DMS53 (cell line): ENCODE data around the gene APBB2.
"Not testable (repeated sequence)": the region's sequence is repeated elsewhere in the genome, so short reads cannot be mapped to it uniquely, and the experiment has no call there.

ENCODE experiments used
- DNase-seq: peaks from one replicate; lab custom pipeline; 2025; lab: John Stamatoyannopoulos, UW

APBB2 gene

DNA sequence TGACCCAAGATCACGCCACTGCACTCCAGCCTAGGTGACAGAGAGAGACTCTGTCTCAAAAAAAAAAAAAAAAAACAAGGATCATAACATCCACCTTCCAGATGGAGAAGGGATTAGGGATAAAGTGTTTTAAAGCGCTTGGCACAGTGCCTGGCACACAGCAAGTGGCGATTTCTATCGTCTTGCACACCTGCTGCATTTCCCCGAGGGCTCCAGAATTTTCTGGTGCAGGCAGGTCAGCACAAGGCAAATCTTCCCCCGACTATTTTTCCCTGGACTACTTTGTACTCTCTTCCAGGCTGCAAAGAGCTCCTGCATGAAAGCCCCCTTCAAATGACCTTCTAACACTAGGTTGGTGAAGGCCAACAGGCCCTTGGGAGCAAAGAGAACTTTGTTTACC is 57.3 kb downstream of the APBB2 start:
- no peak for DNase-seq

DNA sequence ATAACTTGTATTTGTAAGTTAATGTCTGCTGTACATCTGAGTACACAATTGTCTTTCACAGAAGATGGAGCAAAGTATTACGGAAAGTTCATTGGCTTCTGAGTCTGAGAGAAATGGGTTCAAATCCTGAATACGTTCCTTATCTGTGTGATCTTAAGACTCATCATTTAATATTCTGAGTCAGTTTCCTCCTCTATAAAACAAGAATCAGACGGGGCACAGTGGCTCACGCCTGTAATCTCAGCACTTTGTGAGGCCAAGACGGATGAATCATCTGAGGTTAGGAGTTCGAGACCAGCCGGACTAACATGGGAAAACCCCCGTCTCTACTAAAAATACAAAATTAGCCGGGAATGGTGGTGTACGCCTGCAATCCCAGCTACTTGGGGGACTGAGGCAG is 57.8 kb downstream of the APBB2 start:
- no peak for DNase-seq

DNA sequence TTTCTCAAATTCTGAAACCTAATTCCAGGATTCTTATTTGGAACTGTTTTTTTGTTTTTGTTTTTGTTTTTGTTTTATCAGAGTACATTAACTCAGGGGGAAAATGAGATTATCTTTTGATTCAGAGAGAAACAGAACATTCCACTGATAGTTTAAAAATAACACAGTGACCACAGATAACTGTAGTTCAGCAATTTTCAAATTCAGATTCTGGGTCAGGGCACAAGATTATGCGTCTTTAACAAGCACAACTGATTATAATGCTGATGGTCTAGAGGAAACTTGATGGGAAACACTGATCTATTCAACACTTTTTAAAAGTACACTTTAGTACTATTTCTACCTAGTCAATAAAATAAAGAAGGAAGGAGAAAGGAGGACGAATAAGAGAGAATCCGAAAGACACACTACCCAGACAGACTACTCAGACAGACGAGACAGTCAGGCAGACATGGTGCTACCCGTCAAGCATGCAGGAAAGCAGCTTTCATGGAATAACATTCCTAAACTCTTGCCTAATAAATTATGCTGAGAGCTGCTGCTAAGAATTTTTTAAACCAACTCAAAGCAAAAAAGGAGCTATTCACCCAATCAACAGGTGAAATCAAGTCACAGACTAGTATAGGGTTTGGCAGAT is 59.0 kb downstream of the APBB2 start:
- no peak for DNase-seq

DNA sequence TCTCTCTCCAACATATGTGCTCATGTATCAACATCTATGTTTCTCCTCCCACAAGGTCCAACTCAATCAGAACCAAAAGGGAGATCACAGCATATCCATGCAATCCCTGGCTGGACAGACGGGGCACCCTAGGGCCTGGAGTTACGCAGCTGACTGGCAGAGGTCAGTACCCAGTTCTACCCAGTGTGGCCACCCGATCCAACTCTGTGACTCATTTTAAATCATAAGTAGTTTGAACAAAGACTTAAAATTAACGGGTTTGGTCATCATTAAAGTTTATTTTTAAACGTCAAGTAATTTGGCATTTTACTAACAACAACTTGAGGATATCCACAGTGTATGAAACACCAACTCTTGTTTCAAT is 59.5 kb downstream of the APBB2 start:
- DNase-seq, result no peak

- no peak for DNase-seq
Measured at GRCh38 chr4:41154010-41154813, 60.1 kb downstream of the APBB2 start.

- no peak for DNase-seq
Measured at GRCh38 chr4:41150401-41150800, 63.9 kb downstream of the APBB2 start.

DNA sequence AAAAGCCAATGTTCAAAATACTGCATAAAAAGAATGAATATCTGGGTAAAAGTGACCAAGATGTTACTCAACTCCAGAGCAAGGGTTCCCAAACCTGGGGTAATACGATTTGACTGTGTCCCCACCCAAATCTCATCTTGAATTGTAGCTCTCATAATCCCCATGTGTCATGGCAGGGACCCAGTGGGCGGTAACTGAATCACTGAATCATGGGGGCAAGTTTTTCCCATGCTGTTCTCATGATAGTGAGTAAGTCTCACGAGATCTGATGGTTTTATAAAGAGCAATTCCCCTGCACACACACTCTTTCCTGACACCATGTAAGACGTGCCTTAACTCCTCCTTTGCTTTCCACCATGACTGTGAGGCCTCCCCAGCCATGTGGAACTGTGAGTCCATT is 64.8 kb downstream of the APBB2 start:
- not testable (repeated sequence) for DNase-seq

- no peak for DNase-seq
Measured at GRCh38 chr4:41148931-41149330, 65.4 kb downstream of the APBB2 start.

- DNase-seq, result no peak
Measured at GRCh38 chr4:41148292-41148691, 66.0 kb downstream of the APBB2 start.

GRCh38 chr4:41147570-41147969 is 66.8 kb downstream of the APBB2 start:
- DNase-seq, result not testable (repeated sequence)

GRCh38 chr4:41146716-41147506 is 67.4 kb downstream of the APBB2 start:
- DNase-seq, result no peak

- no peak for DNase-seq
Measured at GRCh38 chr4:41146196-41146595, 68.1 kb downstream of the APBB2 start.

DNA sequence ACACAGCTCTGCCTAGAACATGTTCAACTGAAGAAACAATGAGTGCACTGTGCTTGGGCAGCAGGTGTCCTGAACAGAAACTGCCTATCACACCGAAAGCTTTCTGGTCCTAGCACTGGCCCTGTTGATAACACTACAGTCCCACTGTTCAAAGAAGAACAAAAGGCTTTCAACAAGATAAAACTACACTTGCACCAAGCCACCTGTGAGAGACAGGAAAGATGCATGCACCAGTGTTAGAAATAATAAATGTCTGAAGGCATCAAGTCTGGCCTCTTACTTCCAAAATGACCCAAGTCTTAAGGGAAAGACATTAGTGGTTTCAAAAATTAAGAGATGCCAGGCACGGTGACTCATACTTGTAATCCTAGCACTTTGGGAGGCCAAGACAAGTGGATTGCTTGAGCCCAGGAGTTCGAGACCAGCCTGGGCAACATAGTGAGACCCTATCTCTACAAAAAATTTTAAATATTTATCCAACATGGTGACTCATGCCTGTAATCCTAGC is 68.7 kb downstream of the APBB2 start:
- DNase-seq, result no peak

GRCh38 chr4:41144812-41145211 is 69.5 kb downstream of the APBB2 start:
- no peak for DNase-seq

DNA sequence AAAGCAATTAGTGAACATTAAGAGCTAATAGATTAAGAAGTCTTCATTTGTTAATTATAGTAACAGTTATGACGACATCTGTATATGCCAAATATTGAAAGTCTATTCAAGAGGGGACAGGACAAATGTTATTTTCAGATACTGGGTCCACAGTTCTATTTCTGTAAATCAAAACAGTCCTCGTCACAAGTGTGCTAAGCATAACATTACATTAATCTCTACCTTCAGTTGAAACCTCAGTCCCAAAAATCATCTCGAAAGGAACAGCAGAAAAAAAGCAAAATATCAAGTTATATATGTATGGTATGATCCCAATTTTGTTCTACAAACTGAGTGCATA is 70.3 kb downstream of the APBB2 start:
- no peak for DNase-seq

DNA sequence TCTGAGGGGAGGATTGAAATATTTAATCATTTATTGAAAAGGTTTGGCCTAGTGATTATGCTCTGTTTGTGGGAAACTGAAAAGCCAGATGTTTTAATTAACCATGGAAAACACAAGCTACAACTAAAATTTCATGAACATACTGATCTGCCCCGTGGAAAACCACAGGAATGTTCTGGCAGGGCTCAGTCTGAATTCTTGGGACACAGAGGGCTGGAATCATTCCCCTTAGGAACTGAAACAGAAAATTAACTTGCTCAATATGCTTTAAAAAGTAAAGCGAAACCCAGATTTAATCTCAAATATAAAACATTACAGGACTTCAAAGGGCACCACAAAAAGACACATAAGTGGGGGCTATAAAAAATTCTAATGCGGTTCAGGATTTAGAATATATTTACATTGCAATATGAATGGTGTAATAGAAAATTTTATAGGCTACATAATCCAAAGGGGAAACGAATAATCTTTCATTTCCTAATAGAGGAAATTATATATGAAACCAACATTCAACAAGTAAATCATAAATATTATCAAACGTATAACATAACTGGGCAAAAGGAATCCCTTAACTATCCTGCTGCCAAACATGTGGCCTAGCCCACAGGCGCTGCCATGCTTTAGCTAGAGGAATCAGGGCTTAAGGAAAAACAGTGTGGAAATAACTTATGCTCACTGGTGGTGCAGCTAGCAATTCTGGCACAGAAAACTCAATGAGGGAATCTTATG is 70.9 kb downstream of the APBB2 start:
- DNase-seq, result no peak

- no peak for DNase-seq
Measured at GRCh38 chr4:41142376-41143310, 71.7 kb downstream of the APBB2 start.

GRCh38 chr4:41141900-41142299 is 72.4 kb downstream of the APBB2 start:
- DNase-seq, result no peak

GRCh38 chr4:41140410-41140809 is 73.9 kb downstream of the APBB2 start:
- no peak for DNase-seq

DNA sequence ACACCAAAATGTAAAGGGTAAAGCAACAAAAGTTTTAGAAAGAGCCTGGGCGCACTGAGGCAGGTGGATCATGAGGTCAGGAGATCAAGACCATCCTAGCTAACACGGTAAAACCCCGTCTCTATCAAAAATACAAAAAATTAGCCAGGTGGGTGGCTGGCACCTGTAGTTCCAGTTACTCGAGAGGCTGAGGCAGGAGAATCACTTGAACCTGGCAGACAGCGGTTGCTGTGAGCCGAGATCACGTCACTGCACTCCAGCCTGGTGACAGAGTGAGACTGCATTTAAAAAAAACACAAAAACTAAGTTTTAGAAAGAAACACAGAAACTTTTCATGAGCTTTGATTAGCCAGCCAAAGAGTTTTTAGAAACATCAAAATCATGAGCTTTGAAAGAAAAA is 76.5 kb downstream of the APBB2 start:
- no peak for DNase-seq

DNA sequence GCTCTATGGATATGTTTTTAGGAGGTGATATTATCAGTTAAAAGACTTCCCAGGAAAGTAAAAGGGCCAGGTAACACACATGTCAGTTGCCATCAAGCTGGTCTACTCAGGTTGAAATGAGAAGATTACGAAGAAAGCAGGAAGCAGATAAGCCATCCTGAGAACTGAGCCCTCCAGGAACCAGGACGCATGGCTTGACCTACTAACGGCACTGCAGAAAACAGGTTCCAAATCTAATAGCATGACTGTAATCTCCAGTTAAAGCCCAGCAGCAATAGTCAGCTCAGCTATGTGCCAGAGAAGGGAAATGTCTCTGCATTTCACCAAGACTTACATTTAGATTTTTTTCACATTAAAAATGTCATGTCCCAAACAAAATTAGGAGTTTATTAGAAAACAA is 77.9 kb downstream of the APBB2 start:
- no peak for DNase-seq
